Neural cell (in vitro differentiated cells): ENCODE data around the gene PRDM12.

ENCODE experiments used
- EP300 ChIP-seq: fragments of 450-650 bp; conservative IDR thresholded peaks from 2 replicates; pipeline ENCODE4 v1.6.1; 2014; ENCODE audit warnings: antibody characterized with exemption, mild to moderate bottlenecking, moderate library complexity; ENCODE audit not compliant: poor library complexity, severe bottlenecking
- EZH2 ChIP-seq: fragments of 200-600, 300-800 bp; shearing (Covaris generic), sonication (generic); IDR thresholded peaks from 2 replicates; pipeline ENCODE4 v1.6.1; 2014; ENCODE audit warnings: antibody characterized with exemption, low read length, borderline replicate concordance, mild to moderate bottlenecking; ENCODE audit not compliant: insufficient read depth, poor library complexity, severe bottlenecking
- MXI1 ChIP-seq: fragments of 450-650 bp; conservative IDR thresholded peaks from 2 replicates; pipeline ENCODE4 v1.6.1; 2014; ENCODE audit warnings: antibody characterized with exemption, mild to moderate bottlenecking; ENCODE audit not compliant: poor library complexity, severe bottlenecking
- POLR2AphosphoS5 ChIP-seq: IDR thresholded peaks from 2 replicates; pipeline ENCODE4 v1.6.1; 2012
- RAD21 ChIP-seq: fragments of 450-650 bp; conservative IDR thresholded peaks from 2 replicates; pipeline ENCODE4 v1.6.1; 2014; ENCODE audit warnings: antibody characterized with exemption, mild to moderate bottlenecking, moderate library complexity
- SMC3 ChIP-seq: fragments of 450-650 bp; conservative IDR thresholded peaks from 2 replicates; pipeline ENCODE4 v1.6.1; 2014; ENCODE audit warnings: antibody characterized with exemption, mild to moderate bottlenecking, moderate library complexity; ENCODE audit not compliant: poor library complexity
- TAF1 ChIP-seq: IDR thresholded peaks from 2 replicates; pipeline ENCODE4 v1.6.1; 2012; ENCODE audit warnings: low read depth
- TF ChIP-seq, protein P1 (sequence below): fragments of 450-650 bp; IDR thresholded peaks from 2 replicates; pipeline ENCODE4 v1.5.1; 2014; ENCODE audit warnings: antibody characterized with exemption, mild to moderate bottlenecking, moderate library complexity; ENCODE audit not compliant: poor library complexity, severe bottlenecking
- TF ChIP-seq, protein P2 (sequence below): IDR thresholded peaks from 2 replicates; pipeline ENCODE4 v1.6.1; 2012; ENCODE audit warnings: borderline replicate concordance

DNA sequence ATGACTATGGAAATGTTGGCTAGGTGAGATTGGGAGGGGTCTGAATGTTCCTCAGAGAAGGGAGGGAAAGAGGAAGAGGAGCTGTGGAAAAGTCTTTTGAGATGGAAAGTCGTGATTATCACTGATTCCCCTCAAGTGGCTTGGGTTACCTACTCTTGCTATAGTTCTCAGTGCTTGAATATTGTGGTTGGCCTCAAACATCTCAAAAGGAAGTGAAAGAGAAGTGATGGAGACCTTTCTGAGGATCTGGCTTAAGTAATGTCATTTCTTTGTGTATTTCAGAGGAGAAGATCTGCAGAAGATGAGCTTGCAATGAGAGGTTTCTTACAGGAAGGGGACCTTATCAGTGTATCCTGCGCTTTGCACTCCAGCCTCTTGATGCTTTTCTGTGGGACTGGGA, 34.7 kb downstream of the PRDM12 start:
- TF ChIP-seq, protein P1, sequence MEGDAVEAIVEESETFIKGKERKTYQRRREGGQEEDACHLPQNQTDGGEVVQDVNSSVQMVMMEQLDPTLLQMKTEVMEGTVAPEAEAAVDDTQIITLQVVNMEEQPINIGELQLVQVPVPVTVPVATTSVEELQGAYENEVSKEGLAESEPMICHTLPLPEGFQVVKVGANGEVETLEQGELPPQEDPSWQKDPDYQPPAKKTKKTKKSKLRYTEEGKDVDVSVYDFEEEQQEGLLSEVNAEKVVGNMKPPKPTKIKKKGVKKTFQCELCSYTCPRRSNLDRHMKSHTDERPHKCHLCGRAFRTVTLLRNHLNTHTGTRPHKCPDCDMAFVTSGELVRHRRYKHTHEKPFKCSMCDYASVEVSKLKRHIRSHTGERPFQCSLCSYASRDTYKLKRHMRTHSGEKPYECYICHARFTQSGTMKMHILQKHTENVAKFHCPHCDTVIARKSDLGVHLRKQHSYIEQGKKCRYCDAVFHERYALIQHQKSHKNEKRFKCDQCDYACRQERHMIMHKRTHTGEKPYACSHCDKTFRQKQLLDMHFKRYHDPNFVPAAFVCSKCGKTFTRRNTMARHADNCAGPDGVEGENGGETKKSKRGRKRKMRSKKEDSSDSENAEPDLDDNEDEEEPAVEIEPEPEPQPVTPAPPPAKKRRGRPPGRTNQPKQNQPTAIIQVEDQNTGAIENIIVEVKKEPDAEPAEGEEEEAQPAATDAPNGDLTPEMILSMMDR = no peak
- TF ChIP-seq, protein P2, sequence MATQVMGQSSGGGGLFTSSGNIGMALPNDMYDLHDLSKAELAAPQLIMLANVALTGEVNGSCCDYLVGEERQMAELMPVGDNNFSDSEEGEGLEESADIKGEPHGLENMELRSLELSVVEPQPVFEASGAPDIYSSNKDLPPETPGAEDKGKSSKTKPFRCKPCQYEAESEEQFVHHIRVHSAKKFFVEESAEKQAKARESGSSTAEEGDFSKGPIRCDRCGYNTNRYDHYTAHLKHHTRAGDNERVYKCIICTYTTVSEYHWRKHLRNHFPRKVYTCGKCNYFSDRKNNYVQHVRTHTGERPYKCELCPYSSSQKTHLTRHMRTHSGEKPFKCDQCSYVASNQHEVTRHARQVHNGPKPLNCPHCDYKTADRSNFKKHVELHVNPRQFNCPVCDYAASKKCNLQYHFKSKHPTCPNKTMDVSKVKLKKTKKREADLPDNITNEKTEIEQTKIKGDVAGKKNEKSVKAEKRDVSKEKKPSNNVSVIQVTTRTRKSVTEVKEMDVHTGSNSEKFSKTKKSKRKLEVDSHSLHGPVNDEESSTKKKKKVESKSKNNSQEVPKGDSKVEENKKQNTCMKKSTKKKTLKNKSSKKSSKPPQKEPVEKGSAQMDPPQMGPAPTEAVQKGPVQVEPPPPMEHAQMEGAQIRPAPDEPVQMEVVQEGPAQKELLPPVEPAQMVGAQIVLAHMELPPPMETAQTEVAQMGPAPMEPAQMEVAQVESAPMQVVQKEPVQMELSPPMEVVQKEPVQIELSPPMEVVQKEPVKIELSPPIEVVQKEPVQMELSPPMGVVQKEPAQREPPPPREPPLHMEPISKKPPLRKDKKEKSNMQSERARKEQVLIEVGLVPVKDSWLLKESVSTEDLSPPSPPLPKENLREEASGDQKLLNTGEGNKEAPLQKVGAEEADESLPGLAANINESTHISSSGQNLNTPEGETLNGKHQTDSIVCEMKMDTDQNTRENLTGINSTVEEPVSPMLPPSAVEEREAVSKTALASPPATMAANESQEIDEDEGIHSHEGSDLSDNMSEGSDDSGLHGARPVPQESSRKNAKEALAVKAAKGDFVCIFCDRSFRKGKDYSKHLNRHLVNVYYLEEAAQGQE = no peak
- no peak for TF ChIP-seq POLR2AphosphoS5
- TF ChIP-seq TAF1 = no peak
- no peak for TF ChIP-seq EZH2
- no peak for TF ChIP-seq RAD21
- no peak for TF ChIP-seq EP300
- no peak for TF ChIP-seq SMC3
- no peak for TF ChIP-seq MXI1
